A673 (cell line): Measurements from ENCODE around the gene TRIM15.

Experiments used
- CTCF ChIP-seq: fragments of 300-800, 200-600 bp; sonication (generic); conservative IDR thresholded peaks from 2 replicates; pipeline ENCODE4 v1.5.1; 2017; ENCODE audit warnings: low read depth, mild to moderate bottlenecking, antibody characterized with exemption, low read length, moderate library complexity, mixed read lengths
- EZH2 ChIP-seq: fragments of 200-600 bp; sonication (generic); IDR thresholded peaks from 2 replicates; pipeline ENCODE4 v1.6.1; 2017; ENCODE audit warnings: borderline replicate concordance, low read depth, mild to moderate bottlenecking, mixed read lengths, antibody characterized with exemption, low read length; ENCODE audit not compliant: poor library complexity, severe bottlenecking

GRCh38 chr6:30154061-30154460, 9.3 kb upstream of the TRIM15 start:
- TF ChIP-seq CTCF (no peak), EZH2 (no peak)
